ENCODE results near the gene COX19.
"Not testable (repeated sequence)": the region's sequence is repeated elsewhere in the genome, so short reads cannot be mapped to it uniquely, and the experiment has no call there.

DNA sequence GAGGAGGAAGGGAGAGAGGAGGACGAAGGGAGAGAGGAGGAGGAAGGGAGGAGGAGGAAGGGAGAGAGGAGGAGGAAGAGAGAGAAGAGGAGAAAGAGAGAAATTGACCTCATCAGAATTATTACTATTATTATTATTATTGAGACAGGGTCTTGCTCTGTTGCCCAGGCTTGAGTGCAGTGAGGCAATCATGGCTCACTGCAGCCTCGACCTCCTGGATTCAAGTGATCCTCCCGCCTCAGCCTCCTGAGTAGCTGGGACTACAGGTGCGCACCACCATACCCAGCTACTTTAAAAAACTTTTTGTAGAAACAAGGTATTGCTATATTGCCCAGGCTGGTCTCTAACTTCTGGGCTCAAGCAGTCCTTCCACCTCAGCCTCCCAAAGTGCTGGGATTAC lies 31.6 kb downstream of the COX19 start:
- TF ChIP-seq, protein P1, sequence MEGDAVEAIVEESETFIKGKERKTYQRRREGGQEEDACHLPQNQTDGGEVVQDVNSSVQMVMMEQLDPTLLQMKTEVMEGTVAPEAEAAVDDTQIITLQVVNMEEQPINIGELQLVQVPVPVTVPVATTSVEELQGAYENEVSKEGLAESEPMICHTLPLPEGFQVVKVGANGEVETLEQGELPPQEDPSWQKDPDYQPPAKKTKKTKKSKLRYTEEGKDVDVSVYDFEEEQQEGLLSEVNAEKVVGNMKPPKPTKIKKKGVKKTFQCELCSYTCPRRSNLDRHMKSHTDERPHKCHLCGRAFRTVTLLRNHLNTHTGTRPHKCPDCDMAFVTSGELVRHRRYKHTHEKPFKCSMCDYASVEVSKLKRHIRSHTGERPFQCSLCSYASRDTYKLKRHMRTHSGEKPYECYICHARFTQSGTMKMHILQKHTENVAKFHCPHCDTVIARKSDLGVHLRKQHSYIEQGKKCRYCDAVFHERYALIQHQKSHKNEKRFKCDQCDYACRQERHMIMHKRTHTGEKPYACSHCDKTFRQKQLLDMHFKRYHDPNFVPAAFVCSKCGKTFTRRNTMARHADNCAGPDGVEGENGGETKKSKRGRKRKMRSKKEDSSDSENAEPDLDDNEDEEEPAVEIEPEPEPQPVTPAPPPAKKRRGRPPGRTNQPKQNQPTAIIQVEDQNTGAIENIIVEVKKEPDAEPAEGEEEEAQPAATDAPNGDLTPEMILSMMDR (conservative IDR thresholded peaks at IDR 0.05 in 1 of 2, IDR thresholded peaks at IDR 0.05 in 1 of 2; ENCODE audit: low read depth in 1 of 2, low read length in 2 of 2), result not testable (repeated sequence)
- not testable (repeated sequence) for TF ChIP-seq EZH2 (IDR thresholded peaks at IDR 0.05; ENCODE audit: low read length, missing control alignments)

All from fibroblast of lung (primary cell).